NCI-H2196 treated with DMSO at 0.1 percent for 48 hours (cell line): ENCODE measurements around the gene NFYC.
"Not testable (repeated sequence)": the region's sequence is repeated elsewhere in the genome, so short reads cannot be mapped to it uniquely, and the experiment has no call there.

Source experiments
- DNase-seq: peaks from one replicate; lab custom pipeline; 2025; ENCODE audit not compliant: unreplicated experiment; lab: John Stamatoyannopoulos, UW

Gene NFYC

GRCh38 chr1:40665335-40666171, 26.0 kb upstream of the NFYC start, which contains the start of gene RIMS3:
Gene RIMS3 (minus strand): TSS chr1:40665682. CDS start chr1:40641925, 23,757 bp downstream.
- peak; percentile 30 for DNase-seq

GRCh38 chr1:40668769-40669525, 22.6 kb upstream of the NFYC start:
- DNase-seq, result peak; percentile 80

GRCh38 chr1:40673452-40673851, 18.1 kb upstream of the NFYC start:
- no peak for DNase-seq

GRCh38 chr1:40676501-40676900, 15.0 kb upstream of the NFYC start:
- no peak for DNase-seq

- no peak for DNase-seq
Observed at GRCh38 chr1:40679165-40679953, 12.1 kb upstream of the NFYC start.

- DNase-seq, result no peak
Observed at GRCh38 chr1:40684669-40685068, 6.8 kb upstream of the NFYC start.

GRCh38 chr1:40687059-40687458, 4.4 kb upstream of the NFYC start:
- no peak for DNase-seq

GRCh38 chr1:40687661-40688060, 3.8 kb upstream of the NFYC start:
- no peak for DNase-seq

GRCh38 chr1:40689737-40690136, 1.8 kb upstream of the NFYC start:
- DNase-seq, result no peak

- no peak for DNase-seq
Observed at GRCh38 chr1:40690771-40691537, 550 bp upstream of the NFYC start.

- no peak for DNase-seq
Observed at GRCh38 chr1:40692429-40692895, 958 bp downstream of the NFYC start.

GRCh38 chr1:40693425-40693824, 1.9 kb downstream of the NFYC start:
- DNase-seq, result no peak

GRCh38 chr1:40694353-40694874, 2.9 kb downstream of the NFYC start:
- no peak for DNase-seq

GRCh38 chr1:40696294-40696693, 4.8 kb downstream of the NFYC start:
- no peak for DNase-seq

- no peak for DNase-seq
Observed at GRCh38 chr1:40697436-40697835, 5.9 kb downstream of the NFYC start.

GRCh38 chr1:40699787-40700186, 8.3 kb downstream of the NFYC start:
- no peak for DNase-seq

GRCh38 chr1:40701684-40702083, 10.2 kb downstream of the NFYC start:
- DNase-seq, result no peak

GRCh38 chr1:40702810-40703209, 11.3 kb downstream of the NFYC start:
- DNase-seq, result not testable (repeated sequence)

GRCh38 chr1:40703316-40703715, 11.8 kb downstream of the NFYC start:
- peak; percentile 12 for DNase-seq
